IgD-negative memory B cell (primary cell): ENCODE data around the gene EIF3A. TPM values are rescaled to one million over a fixed set of nuclear protein-coding genes. Genes with fewer than 3 reads are reported as not detected.
A peak's percentile ranks its signal among the peaks of the same experiment; 100 is the strongest.
"Not testable (repeated sequence)": the region's sequence is repeated elsewhere in the genome, so short reads cannot be mapped to it uniquely, and the experiment has no call there.

Experiments used
- H3K27ac Mint-ChIP-seq, 3 donors: one replicate each; pipeline ENCODE4 v1.8.0; 2020 to 2022; ENCODE audit warnings: mild to moderate bottlenecking in 3 of 3, mixed read lengths in 3 of 3, moderate library complexity in 1 of 3
- H3K27me3 Mint-ChIP-seq: one replicate; pipeline ENCODE4 v1.8.0; 2021; ENCODE audit warnings: mixed read lengths
- H3K36me3 Mint-ChIP-seq: one replicate; pipeline ENCODE4 v1.8.0; 2020; ENCODE audit warnings: mild to moderate bottlenecking, mixed read lengths
- H3K4me1 Mint-ChIP-seq, 3 donors: one replicate each; pipeline ENCODE4 v1.8.0; 2020 to 2022; ENCODE audit warnings: mixed read lengths in 3 of 3, mild to moderate bottlenecking in 1 of 3
- H3K4me3 Mint-ChIP-seq, 4 donors: one replicate each; pipeline ENCODE4 v1.8.0; 2020 to 2022; ENCODE audit warnings: mild to moderate bottlenecking in 4 of 4, mixed read lengths in 4 of 4, moderate library complexity in 3 of 4
- H3K9me3 Mint-ChIP-seq, 3 donors: one replicate each; pipeline ENCODE4 v1.8.0; 2020 to 2021; ENCODE audit warnings: mixed read lengths in 3 of 3, mild to moderate bottlenecking in 1 of 3
- polyA plus RNA-seq: library from polyadenylated mRNA; unstranded; fragments of 300-500 nt; fragmentation: Illumina TruSeq; gene quantifications from one replicate; pipeline ENCODE4 v1.2.3, GENCODE V29; 2021

Gene EIF3A
- polyA plus RNA-seq, 1 donor from 2014 or later = 60.9 TPM

- peak overlapping the region in 1 of 3 donors; percentile 35 for H3K27ac Mint-ChIP-seq
- H3K4me1 Mint-ChIP-seq = peaks cover 0 to 6% (median 5%) of the 10 kb centered on the region in 3 donors
- no peaks in the 10 kb centered on the region for H3K9me3 Mint-ChIP-seq
- peaks cover 16% of the 10 kb centered on the region for H3K36me3 Mint-ChIP-seq
- no peak overlapping the region for H3K4me3 Mint-ChIP-seq
- no peaks in the 10 kb centered on the region for H3K27me3 Mint-ChIP-seq
Measured at GRCh38 chr10:119042169-119042568, 38.4 kb downstream of the EIF3A start.

DNA sequence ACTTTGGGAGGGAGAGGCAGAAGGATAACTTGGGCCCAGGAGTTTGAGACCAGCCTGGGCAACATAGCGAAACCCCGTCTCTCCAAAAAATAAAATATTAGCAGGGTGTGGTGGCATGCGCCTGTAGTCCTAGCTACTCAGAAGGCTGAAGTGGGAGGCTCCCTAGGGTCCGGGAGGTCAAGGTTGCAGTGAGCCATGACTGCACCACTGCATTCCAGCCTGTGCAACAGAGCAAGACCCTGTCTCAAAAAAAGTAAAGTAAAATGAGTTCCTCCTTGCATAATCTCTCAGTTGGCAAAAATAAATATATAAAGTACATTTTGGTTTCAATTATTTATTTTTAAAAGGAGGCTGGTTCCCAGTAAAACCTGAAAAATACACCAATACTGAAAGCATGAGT lies 39.3 kb downstream of the EIF3A start:
- H3K27me3 Mint-ChIP-seq = no peaks in the 10 kb centered on the region
- peaks cover 0 to 9% (median 5%) of the 10 kb centered on the region in 3 donors for H3K4me1 Mint-ChIP-seq
- H3K27ac Mint-ChIP-seq = no peak overlapping the region
- H3K36me3 Mint-ChIP-seq = peaks cover 17% of the 10 kb centered on the region
- H3K4me3 Mint-ChIP-seq = no peak overlapping the region
- no peaks in the 10 kb centered on the region for H3K9me3 Mint-ChIP-seq

DNA sequence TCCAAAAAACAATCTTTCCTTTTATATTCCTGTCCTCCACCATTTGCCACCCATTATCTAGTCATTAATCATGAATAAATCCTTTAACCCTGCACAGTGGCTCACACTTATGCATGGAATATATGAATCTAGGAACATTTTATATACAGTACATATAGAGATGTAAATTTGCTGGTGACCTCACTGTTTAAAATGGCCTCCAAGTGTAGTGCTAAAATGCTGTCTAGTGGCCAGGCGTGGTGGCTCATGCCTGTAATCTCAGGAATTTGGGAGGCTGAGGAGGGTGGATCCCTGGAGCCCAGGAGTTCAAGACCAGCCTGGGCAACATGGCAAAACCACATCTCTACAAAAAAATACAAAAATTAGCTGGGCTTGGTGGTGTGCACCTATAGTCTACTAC lies 41.5 kb downstream of the EIF3A start:
- Mint-ChIP-seq H3K4me1 (peaks cover 0 to 9% (median 5%) of the 10 kb centered on the region in 3 donors), H3K9me3 (no peaks in the 10 kb centered on the region), H3K27me3 (no peaks in the 10 kb centered on the region), H3K36me3 (peaks cover 21% of the 10 kb centered on the region), H3K27ac (no peak overlapping the region), H3K4me3 (no peak overlapping the region)

DNA sequence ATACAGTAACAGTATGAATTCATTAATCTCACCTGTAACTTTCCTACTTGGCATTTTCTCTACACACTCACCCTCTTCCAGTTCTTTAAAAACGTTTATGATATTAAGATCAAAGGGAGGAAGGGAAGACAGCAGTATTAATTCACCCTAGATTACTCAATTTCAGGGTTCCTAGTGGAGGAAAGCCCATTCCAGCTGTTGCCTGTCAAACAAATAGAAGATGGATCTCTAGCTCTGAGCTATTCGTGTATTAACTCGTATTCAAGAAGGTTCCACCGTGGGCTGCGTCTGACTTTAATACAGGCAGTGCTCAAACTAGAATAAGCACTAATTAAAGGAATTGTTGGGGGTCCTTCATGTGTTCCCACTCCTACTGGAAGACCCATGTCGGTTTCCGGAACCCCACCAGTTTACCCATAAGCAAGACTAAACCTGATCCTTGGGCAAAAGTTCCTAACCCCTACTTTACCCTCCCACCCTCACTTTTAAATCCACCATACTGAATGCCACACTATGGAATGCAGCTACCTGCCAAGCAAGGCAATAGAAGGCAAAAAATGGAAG lies 49.0 kb downstream of the EIF3A start:
- Mint-ChIP-seq H3K9me3 (no peaks in the 10 kb centered on the region), H3K27ac (peak overlapping the region in 1 of 3 donors; percentile 89), H3K4me3 (peak overlapping the region in 3 of 4 donors; percentile 20 to 94 (median 81)), H3K36me3 (peaks cover 11% of the 10 kb centered on the region), H3K4me1 (peaks cover 12 to 18% (median 17%) of the 10 kb centered on the region in 3 donors), H3K27me3 (peaks cover 2% of the 10 kb centered on the region)

- Mint-ChIP-seq H3K4me1 (peaks cover 12 to 18% (median 17%) of the 10 kb centered on the region in 3 donors), H3K9me3 (no peaks in the 10 kb centered on the region), H3K36me3 (peaks cover 9% of the 10 kb centered on the region), H3K27me3 (peaks cover 2% of the 10 kb centered on the region), H3K4me3 (peak overlapping the region; percentile 78 to 94 (median 87)), H3K27ac (peak overlapping the region in 2 of 3 donors; percentile 64 to 71)
Measured at GRCh38 chr10:119030421-119031250, 50.0 kb downstream of the EIF3A start.

- Mint-ChIP-seq H3K4me1 (peaks cover 12 to 18% (median 17%) of the 10 kb centered on the region in 3 donors), H3K9me3 (no peaks in the 10 kb centered on the region), H3K27me3 (peaks cover 2% of the 10 kb centered on the region), H3K4me3 (peak within 1 kb of the TSS; percentile 77 to 94 (median 87)), H3K27ac (peak within 1 kb of the TSS in 2 of 3 donors; percentile 64 to 67), H3K36me3 (peaks cover 9% of the 10 kb centered on the region)
Measured at GRCh38 chr10:119029613-119030420, 50.8 kb downstream of the EIF3A start, which contains the start of gene NANOS1. Gene NANOS1, plus strand, starts transcription at chr10:119029714. Its CDS starts 88 bp downstream, at chr10:119029802.

DNA sequence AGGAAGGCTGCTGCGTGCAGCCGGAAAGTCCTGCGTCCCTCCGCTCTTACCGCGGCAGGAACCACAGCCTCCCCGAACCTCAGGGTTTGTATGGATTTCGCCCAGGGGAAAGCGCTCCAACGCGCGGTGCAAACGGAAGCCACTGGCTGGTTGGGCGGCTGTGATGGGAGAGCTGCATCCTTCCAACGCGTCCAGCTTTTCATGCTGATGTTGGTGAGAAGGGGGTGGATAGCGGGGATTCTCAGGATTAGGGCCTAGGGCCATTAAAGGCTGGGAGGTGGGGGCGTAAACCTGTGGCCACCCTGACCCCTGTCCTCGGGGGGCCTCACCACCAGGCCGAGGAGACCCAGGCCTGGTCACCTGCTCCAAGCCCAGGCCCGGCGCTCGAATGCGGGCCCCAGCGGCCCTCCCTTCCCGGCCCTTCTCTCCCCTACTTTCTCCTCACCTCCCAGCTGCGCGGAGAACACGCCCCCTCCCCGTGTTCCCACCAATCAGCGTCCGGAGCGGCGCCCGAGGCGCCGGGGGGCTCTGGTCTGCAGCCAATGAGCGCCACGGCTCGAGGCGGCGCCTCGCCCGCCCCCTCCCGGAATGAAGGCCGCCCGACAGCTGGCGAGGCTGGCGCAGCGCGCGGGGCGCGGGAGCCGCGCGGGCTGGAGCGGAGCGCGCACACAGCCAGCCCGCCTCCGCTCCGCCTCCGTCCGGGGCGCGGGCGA lies 51.6 kb downstream of the EIF3A start:
- peaks cover 3% of the 10 kb centered on the region for H3K36me3 Mint-ChIP-seq
- peak overlapping the region; percentile 32 to 77 (median 58) for H3K4me3 Mint-ChIP-seq
- H3K4me1 Mint-ChIP-seq = peaks cover 12 to 18% (median 17%) of the 10 kb centered on the region in 3 donors
- H3K27me3 Mint-ChIP-seq = peaks cover 2% of the 10 kb centered on the region
- no peaks in the 10 kb centered on the region for H3K9me3 Mint-ChIP-seq
- H3K27ac Mint-ChIP-seq = peak overlapping the region in 2 of 3 donors; percentile 16 to 67

DNA sequence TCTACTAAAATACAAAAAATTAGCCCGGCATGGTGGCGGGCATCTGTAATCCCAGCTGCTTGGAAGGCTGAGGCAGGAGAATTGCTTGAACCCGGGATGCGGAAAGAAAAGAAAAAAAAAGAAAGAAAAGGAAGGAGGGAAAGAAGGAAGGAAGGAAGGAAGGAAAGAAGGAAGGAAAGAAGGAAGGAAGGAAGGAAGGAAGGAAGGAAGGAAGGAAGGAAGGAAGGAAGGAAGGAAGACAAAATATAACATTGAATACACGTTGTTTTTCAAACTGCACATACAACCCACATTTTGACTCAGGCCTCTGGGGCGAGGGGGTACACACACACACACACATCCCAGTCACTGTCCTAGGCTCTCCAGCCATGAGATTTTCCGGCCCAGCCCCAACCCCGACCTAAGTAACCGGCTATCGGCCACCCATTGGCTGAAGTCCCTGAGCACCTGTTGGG lies 52.1 kb downstream of the EIF3A start:
- Mint-ChIP-seq H3K4me3 (peak overlapping the region; percentile 32 to 77 (median 70)), H3K27ac (peak overlapping the region in 2 of 3 donors; percentile 16 to 67), H3K4me1 (peaks cover 12 to 18% (median 17%) of the 10 kb centered on the region in 3 donors)
- H3K9me3 Mint-ChIP-seq, H3K36me3 Mint-ChIP-seq, H3K27me3 Mint-ChIP-seq: not testable (repeated sequence)

- Mint-ChIP-seq H3K27me3 (peaks cover 2% of the 10 kb centered on the region), H3K36me3 (no peaks in the 10 kb centered on the region), H3K4me1 (peaks cover 3 to 10% (median 8%) of the 10 kb centered on the region in 3 donors), H3K9me3 (no peaks in the 10 kb centered on the region), H3K27ac (peak overlapping the region in 1 of 3 donors; percentile 26), H3K4me3 (peak overlapping the region in 1 of 4 donors; percentile 66)
Measured at GRCh38 chr10:119026301-119027110, 54.1 kb downstream of the EIF3A start.

- peak overlapping the region in 1 of 4 donors; percentile 66 for H3K4me3 Mint-ChIP-seq
- H3K4me1 Mint-ChIP-seq = peaks cover 0 to 2% (median 2%) of the 10 kb centered on the region in 3 donors
- H3K27me3 Mint-ChIP-seq = peaks cover 2% of the 10 kb centered on the region
- H3K9me3 Mint-ChIP-seq = no peaks in the 10 kb centered on the region
- H3K36me3 Mint-ChIP-seq = no peaks in the 10 kb centered on the region
- no peak overlapping the region for H3K27ac Mint-ChIP-seq
Measured at GRCh38 chr10:119025776-119026175, 54.8 kb downstream of the EIF3A start.

DNA sequence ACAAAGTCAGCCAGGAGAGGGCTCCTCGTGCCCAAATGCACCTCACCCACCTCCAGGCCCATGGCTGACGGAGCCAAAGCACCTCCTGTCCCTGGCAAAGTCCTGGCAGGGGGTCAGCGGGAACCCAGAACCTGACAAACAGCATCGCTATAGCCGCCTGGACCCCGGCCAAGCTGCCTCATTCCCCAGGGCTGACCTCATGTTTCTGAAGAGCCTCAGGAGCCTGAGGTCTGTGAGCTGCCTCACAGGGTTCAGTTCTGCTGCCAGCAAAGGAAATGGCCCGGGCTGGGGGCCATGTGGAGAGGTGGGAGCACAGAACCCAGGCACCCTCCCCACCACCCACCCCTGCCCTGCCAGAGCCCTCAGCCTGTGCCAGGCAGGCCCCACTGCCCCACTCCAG lies 55.3 kb downstream of the EIF3A start:
- Mint-ChIP-seq H3K4me3 (no peak overlapping the region), H3K27ac (no peak overlapping the region), H3K27me3 (peaks cover 2% of the 10 kb centered on the region), H3K4me1 (no peaks in the 10 kb centered on the region), H3K9me3 (no peaks in the 10 kb centered on the region), H3K36me3 (no peaks in the 10 kb centered on the region)

DNA sequence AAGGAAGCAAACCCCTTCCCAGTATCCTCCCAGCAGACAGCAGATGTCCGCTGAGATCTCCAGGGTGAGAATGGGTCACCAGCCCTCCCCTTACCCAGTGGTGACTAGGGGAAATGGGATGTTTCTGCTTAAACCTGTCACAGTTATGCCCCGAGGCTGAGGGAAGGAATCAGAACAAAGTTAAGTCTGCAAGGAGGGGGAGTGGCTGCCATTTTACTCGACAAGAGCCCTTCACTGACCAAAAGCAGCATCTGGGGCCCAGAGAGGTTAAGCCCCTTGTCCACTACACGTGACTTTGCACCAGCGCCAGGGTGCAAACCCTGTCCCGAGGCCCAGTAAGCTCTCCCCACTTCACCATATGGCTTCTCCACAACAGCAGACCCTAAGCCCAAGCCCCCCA lies 55.7 kb downstream of the EIF3A start:
- no peaks in the 10 kb centered on the region for H3K4me1 Mint-ChIP-seq
- no peak overlapping the region for H3K27ac Mint-ChIP-seq
- peak overlapping the region in 1 of 4 donors; percentile 28 for H3K4me3 Mint-ChIP-seq
- no peaks in the 10 kb centered on the region for H3K9me3 Mint-ChIP-seq
- H3K36me3 Mint-ChIP-seq = no peaks in the 10 kb centered on the region
- peaks cover 2% of the 10 kb centered on the region for H3K27me3 Mint-ChIP-seq

GRCh38 chr10:119023553-119023868 lies 57.1 kb downstream of the EIF3A start:
- Mint-ChIP-seq H3K9me3 (peaks cover 0 to 5% (median 4%) of the 10 kb centered on the region in 3 donors), H3K27ac (no peak overlapping the region), H3K27me3 (peaks cover 2% of the 10 kb centered on the region), H3K4me1 (no peaks in the 10 kb centered on the region), H3K36me3 (no peaks in the 10 kb centered on the region), H3K4me3 (no peak overlapping the region)
